HG02938 (cell line): ENCODE results near the gene SOCS3.

Experiments used
- ATAC-seq: cut with Tn5 transposase; IDR thresholded peaks from one replicate; pipeline ENCODE4 v1.9.1; 2021; ENCODE audit warnings: mild to moderate bottlenecking, moderate library complexity; ENCODE audit not compliant: unreplicated experiment

Gene SOCS3, protein sequence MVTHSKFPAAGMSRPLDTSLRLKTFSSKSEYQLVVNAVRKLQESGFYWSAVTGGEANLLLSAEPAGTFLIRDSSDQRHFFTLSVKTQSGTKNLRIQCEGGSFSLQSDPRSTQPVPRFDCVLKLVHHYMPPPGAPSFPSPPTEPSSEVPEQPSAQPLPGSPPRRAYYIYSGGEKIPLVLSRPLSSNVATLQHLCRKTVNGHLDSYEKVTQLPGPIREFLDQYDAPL

GRCh38 chr17:78359997-78360370 is at the start of gene SOCS3:
Gene SOCS3 (minus strand): TSS chr17:78360077. CDS start chr17:78359095, 982 bp downstream.
- ATAC-seq, result peak; percentile 40

- no peak for ATAC-seq
These were observed 49.5 kb upstream of the SOCS3 start for GRCh38 chr17:78409191-78409928.

DNA sequence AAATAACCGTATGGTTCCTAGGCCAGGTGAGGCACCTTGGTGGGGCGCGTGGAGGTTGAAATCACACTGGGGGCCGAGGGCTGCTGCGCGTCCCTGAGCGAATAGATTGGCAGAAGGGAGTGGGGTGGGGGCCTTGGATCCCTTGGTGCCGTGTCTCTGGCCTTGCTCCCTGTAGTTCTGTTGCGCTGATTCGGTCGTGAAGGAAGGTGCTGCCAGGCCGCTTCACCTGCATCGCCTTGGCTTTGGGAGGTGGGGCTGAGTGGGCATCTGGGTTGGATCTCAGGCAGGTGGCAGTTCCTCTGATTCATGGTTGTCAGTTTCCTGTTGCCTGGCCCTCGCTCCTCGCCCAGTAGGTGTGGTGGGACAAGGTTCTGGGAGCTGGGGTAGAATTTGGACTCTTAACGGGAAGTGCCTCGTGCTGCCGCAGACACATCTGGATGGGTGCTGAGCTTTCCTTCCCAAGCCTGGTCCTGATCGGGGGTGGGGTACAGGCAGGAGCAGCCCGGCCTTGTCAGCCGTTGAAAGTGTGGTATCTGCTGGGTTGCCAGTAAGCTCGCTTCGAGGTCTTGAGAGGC is 48.7 kb upstream of the SOCS3 start:
- no peak for ATAC-seq

- ATAC-seq, result no peak
These were observed 47.6 kb upstream of the SOCS3 start for GRCh38 chr17:78407387-78408000.

GRCh38 chr17:78406920-78407319 is 47.0 kb upstream of the SOCS3 start:
- ATAC-seq, result no peak

GRCh38 chr17:78406396-78406795 is 46.5 kb upstream of the SOCS3 start:
- ATAC-seq, result no peak

DNA sequence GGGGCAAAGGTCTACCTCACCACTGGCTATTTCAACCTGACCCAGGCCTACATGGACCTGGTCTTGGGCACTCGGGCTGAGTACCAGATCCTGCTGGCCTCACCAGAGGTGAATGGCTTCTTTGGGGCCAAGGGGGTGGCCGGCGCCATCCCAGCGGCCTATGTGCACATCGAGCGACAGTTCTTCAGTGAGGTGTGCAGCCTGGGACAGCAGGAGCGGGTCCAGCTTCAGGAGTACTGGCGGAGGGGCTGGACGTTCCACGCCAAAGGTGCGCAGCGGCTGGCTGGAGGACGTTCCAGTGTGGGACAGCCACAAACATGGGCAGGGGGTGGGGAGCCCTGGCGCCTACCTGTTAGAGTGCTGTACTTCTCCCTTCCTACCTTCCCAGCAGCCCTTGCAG is 43.9 kb upstream of the SOCS3 start:
- ATAC-seq, result no peak

DNA sequence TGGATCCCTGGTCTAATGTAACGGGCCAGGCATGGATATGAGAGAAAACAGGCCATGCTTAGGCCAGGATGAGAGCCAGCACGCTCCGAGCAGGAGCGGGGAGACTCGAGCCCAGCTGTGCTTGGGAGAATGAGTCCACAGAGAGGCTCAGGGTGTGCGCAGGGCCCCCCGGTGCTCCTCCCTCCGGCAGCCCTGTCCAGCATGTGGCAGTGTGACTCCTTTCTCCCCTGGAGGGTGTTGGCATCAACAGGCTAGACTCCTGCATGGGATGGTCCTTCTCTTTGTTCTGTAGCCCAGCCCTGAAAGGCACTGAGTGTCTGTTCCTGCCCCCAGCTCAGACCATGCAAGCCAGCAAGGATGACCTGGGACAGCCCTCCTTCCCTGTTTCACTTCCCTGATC is 42.0 kb upstream of the SOCS3 start:
- no peak for ATAC-seq

DNA sequence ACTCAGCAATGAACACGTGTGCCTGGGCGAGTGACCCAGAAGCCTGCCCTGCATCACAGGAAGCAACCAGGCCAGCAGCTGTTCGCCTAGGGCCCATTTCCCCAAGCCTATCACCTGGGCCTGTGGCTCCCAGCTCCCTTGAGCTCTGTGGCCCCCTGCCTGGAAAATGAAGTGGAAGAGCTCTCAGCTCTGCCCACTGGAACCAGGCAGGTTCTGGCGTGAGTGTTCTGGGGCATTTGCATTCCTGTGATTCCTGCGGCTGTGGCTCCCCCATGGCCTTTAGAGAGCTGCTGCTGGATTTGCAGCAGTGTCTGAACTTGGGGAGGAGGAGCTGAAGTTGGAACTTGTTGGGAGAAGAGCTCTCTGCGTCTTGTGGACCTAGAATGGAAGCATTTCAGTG is 41.4 kb upstream of the SOCS3 start:
- no peak for ATAC-seq

- no peak for ATAC-seq
These were observed 40.8 kb upstream of the SOCS3 start for GRCh38 chr17:78400581-78401240.

- ATAC-seq, result no peak
These were observed 39.8 kb upstream of the SOCS3 start for GRCh38 chr17:78399693-78400144.

- ATAC-seq, result no peak
These were observed 39.3 kb upstream of the SOCS3 start for GRCh38 chr17:78399028-78399692.

- no peak for ATAC-seq
These were observed 38.5 kb upstream of the SOCS3 start for GRCh38 chr17:78398390-78398789.

DNA sequence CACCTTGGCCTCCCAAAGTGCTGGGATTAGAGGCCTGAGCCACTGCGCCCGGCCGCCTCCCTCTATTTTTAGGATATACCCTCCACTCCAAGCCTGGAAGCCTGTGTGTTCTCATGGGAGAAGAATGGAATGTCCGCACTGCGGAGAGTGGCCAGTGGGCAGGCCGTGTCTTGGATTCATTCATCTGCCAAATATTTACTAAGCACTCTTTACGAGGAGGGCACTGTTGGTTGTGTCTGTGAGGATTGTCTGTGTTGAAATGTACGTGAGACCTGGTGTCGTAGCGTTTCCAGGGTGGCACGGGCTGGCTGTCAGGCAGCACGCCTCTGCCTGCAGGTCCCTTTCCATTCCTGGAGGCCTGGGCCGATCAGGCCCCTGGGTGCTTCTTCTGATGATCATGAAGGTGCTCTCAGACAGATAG is 37.8 kb upstream of the SOCS3 start:
- ATAC-seq, result no peak

DNA sequence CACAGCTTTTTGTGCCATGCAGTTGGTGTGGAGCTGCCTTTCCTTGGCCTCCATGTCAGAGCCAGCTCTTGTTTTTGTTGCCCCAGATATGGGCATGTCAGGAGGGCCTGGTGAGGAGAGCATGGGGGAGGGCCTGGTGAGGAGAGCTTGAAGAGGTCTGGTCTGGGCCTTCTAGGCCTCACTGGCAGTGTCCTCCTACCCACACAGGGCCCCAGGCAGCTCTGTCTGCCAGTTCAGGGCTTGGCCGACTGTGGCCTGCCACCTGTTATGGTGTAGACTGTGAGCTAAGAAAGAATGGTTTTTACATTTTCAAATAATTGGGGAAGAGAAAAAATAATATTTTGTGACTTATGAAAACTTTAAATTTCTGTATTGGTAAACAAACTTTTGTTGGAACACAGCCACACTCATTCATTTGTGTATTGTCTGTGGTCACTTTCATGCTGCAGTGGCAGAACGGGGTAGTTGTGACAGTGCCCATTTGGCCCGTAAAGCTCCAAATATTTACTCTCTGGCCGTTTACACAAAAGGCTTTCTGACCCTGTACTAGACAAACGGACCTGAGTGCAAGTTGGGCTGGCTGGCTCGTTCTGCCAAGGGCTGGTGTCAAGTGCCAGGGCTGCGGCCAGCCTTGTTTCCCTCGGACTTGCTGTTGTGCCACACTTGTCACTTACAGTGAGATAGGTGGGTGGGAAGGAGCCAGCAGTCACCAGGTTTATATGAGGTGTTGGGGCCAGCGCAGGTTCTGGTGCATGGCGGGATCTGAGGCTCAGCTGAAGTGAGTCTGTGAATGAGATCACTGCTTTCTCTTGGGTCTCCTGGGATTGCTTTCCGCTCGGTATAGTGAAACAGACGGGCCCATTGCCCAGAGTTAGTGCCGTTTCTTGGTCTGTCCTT is 36.8 kb upstream of the SOCS3 start:
- no peak for ATAC-seq

DNA sequence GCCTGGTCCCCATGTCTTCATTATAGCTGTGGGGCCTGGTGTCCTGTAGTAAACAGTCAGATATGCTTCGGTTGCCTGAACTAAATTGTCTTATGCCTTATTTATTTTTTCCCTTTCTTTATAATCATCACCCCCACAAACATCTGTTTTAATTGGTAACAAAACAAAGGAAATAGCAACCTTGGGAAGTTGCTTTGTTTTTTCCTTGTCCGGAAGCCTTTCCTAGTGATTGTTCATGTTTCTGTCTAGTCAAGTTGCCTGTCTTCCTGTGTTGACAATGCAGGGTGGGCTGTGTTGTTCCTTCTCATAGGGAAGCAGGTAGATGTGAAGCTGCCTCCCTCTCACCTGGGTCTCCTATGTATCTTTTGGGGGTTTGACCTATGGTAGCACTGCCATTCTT is 35.3 kb upstream of the SOCS3 start:
- no peak for ATAC-seq

GRCh38 chr17:78394209-78394608 is 34.3 kb upstream of the SOCS3 start:
- ATAC-seq, result no peak

DNA sequence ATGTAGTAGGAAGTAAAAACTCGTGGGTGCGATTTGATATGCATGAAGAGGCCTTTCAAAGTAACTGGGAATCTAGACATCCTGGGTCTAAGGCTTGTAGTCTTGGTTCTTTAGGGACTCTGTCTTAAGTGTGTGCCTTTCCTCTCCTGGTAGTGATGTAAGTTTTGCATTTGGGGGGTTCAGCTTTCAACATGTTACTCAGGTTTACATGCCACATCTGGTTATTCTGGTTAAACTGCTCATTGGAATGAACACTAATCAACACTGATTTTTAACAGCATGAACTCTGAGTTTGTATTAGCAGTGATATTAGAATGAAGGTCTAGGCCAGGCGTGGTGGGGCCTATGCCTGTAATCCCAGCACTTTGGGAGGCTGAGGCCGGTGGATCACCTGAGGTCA is 33.7 kb upstream of the SOCS3 start:
- no peak for ATAC-seq

- no peak for ATAC-seq
These were observed 32.4 kb upstream of the SOCS3 start for GRCh38 chr17:78392295-78392694.

DNA sequence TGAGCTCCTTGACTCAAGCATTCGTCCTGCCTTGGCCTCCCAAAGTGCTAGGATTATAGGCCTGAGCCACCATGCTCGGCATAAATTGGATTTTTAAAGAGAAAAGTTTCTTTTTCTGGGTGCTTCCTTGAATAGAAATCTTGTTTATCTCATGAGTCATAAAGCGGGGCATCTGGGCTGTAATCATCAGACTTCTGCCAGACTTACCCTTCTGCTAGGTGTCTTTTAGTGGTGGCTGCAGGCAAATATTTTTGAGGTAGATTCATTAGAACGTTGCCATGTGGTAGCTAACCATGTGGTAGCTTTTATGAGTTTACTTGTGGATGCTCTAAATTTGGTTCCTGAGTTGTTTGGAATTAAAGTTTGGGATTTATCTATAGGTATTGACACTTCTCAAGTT is 32.0 kb upstream of the SOCS3 start:
- no peak for ATAC-seq
